ENCODE results near the gene GRIK5. TPM values are rescaled to one million over a fixed set of nuclear protein-coding genes. Genes with fewer than 3 reads are reported as not detected.
"Not testable (repeated sequence)": the region's sequence is repeated elsewhere in the genome, so short reads cannot be mapped to it uniquely, and the experiment has no call there.

The GRIK5 gene
- total and polyA plus RNA-seq, 3 experiments from 2014 or later: 0.31 to 0.39 TPM; not detected in 1

DNA sequence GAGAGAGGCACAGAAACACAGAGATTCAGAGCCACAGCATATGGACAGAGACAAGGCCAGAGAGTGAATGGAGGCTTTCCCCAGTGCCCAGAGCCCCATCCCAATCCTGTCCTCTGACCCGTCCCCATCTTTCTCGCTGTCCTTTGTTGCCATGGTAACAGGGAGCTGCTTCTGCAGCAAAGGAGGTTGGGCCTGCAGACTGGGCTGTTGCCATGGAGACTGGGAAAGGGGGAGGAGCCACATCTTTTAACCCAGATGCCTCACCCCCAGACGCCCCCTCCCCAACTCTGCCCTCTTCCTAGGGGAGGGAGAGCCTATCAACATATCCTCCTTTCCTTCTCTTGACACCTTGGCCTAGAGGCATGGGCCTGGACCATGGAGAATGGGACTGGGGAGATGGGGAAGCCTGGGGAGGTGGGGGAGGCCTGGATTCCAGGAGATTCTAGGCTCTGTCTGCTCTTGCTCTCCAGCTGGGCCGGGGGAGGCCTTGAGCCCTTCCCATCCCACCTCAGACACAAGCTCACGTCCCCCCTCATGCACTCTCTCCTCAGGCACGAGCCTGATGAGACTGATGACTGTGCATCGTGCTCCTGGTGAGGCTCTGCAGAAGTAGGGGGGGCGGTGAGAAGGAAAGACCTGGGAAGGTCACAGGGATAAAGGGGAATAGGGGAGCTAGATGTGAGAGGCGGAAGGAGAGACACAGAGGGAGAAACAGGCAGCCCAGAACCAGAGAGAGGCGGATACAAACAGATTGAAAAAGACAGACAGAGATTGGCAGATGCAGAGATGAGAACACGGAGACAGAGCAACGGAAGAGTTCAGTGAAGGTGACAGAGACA, 73.8 kb downstream of the GRIK5 start:
- no peak for DNase-seq
- H3K27me3 Mint-ChIP-seq: peaks cover 42 to 57% of the 10 kb centered on the region in 2 donors
- Histone ChIP-seq H3K27me3 (ENCODE audit: insufficient read depth, low read length, poor library complexity, severe bottlenecking) (peaks cover 45% of the 10 kb centered on the region), H3K4me1 (ENCODE audit: insufficient read depth, low read length) (peaks cover 22% of the 10 kb centered on the region), H3K36me3 (ENCODE audit: insufficient read depth, low read length) (no peaks in the 10 kb centered on the region), H3K27ac (ENCODE audit: low read depth, low read length) (no peak overlapping the region), H3K9me3 (ENCODE audit: low read length) (no peaks in the 10 kb centered on the region), H3K4me3 (ENCODE audit: low read length) (no peak overlapping the region)
- peak overlapping the region in 2 of 8 donors; percentile 44 to 70 for H3K27ac Mint-ChIP-seq
- H3K36me3 Mint-ChIP-seq: no peaks in the 10 kb centered on the region
- POLR2A ChIA-PET: interaction anchor here (0.6 kb wide), 1 partner anchor 17 kb away, joined by 4 read pairs; no protein-coding TSS in a partner anchor
- peaks cover 39 to 48% (median 40%) of the 10 kb centered on the region in 3 donors for H3K4me1 Mint-ChIP-seq
- no peaks in the 10 kb centered on the region for H3K9me3 Mint-ChIP-seq
- CTCF ChIA-PET: no interaction called here
- peak overlapping the region in 6 of 7 donors; percentile 3 to 88 (median 46) for H3K4me3 Mint-ChIP-seq

DNA sequence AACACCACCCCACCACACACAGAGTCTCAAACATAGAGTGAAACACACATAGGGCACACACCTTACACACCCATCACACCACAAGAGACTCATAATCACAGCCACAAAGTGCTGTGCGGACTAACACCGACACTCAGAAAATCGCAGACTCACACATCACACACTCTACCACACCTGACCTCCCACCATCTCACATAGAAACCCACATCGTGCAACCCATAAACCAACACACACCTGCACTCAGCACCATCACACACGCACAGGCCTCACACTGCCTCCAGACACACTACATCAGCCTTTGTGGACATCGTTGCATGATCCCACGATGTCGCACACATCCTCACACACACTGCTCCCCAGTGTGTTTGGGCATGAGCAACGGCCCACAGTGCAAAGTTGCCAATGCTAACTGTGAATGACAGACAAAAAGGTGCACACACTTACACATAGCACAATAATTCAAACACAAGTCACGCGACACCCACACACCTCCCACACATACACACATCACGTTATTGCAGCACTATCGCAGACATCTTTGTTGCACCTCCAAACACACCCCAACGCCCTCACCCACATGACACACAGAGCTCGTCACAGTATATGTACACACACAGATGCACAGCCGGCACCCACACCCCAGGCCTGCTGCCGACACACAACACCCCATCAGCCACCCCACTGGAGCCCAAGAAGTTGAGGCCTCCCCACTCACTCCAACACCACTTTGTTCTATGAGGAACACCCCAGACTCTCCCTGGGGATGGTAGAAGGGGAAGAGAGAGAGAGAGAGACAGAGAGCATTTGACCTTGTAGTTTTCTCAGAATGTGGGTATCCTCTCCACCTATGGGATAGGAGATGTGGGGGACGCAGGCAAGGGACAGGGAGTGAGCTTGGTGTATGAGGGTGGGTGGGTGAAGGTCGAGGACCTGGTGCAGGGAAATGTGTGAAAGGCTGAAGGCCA, 74.7 kb downstream of the GRIK5 start:
- Histone ChIP-seq H3K9me3 (ENCODE audit: low read length) (no peaks in the 10 kb centered on the region), H3K27ac (ENCODE audit: low read depth, low read length) (no peak overlapping the region), H3K4me1 (ENCODE audit: insufficient read depth, low read length) (peaks cover 22% of the 10 kb centered on the region), H3K4me3 (ENCODE audit: low read length) (no peak overlapping the region), H3K36me3 (ENCODE audit: insufficient read depth, low read length) (no peaks in the 10 kb centered on the region), H3K27me3 (ENCODE audit: insufficient read depth, low read length, poor library complexity, severe bottlenecking) (peaks cover 40% of the 10 kb centered on the region)
- no peak for DNase-seq
- ChIA-PET POLR2A (interaction anchor here (0.6 kb wide), 1 partner anchor 16 kb away, joined by 4 read pairs; no protein-coding TSS in a partner anchor), CTCF (no interaction called here)
- H3K27me3 Mint-ChIP-seq: peaks cover 37 to 48% of the 10 kb centered on the region in 2 donors
- H3K4me1 Mint-ChIP-seq: peaks cover 39 to 48% (median 40%) of the 10 kb centered on the region in 3 donors
- H3K36me3 Mint-ChIP-seq: no peaks in the 10 kb centered on the region
- H3K9me3 Mint-ChIP-seq: no peaks in the 10 kb centered on the region
- H3K4me3 Mint-ChIP-seq: peak overlapping the region; percentile 59 to 88 (median 79)
- peak overlapping the region in 7 of 8 donors; percentile 22 to 91 (median 63) for H3K27ac Mint-ChIP-seq

DNA sequence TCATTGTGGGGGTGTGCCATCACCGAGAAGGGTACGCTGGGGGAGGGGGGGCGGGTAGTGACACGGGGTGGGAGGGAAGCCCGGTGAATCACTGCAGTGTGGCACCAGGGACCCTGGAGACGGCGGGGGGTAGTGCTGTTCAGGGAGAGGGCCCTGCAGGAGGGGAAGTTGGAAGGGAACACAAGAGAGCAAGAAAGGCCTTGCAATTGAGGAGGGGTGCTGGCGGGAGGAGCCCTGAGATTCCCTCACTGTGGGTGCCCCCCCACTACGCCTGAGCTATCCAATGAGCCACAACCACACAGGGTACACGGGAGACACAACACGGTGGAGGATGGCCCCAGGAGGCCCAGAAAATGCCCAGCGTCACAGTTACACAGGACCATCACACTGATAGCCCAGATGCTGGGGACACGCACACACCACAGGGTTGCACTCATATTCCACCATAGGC, 75.5 kb downstream of the GRIK5 start:
- CTCF ChIA-PET: no interaction called here
- peak overlapping the region; percentile 59 to 88 (median 79) for H3K4me3 Mint-ChIP-seq
- no peak for DNase-seq

DNA sequence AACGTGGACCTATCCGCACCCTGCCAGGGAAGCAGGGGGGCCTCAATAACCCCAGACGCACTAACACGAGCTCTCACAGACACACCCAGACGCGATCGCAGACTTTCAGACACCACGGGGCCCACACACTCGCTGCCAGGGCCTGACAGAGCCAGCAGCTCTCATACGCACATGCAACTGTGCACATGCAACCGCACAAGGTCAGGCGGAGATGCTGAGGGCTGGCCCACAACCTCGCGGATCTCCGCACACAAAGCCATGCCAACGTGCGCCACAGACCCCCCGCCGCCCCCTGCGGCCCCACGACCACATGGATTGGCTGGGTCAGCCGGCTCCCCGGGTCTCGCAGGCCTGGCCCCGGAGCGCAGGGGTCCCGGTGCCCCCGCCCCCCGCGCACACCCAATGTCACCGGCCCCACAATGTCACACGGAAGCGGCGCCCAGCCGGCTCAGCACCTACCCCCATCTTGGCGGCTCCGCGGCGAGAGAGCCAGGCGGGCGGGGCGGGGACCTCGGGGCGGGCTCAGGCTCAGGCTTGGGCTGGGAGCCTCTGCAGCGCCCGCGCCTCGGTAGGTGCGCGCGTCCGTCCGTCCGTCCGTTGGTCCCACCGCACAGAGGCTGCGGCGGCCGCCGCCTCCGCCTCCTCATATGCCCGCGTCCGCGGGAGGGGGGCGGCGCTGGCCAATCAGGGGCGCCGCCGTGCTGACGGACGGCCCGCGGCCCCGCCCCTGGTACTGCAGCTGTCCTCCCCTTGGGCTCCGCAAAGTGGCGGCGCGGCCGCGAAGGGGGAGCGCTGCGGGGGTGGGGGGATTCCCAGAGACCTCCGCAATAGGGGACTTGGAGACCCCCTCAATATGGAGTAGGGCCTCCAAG, 76.2 kb downstream of the GRIK5 start, which contains the start of gene ATP1A3:
TSS of gene ATP1A3 (minus strand) at position 619 of the 872 bp plus-strand sequence. CDS start at position 465, 154 bp downstream.
- ChIA-PET CTCF (no interaction called here), POLR2A (no interaction called here)
- Mint-ChIP-seq H3K27ac (peak within 1 kb of the TSS in 7 of 8 donors; percentile 32 to 99 (median 93)), H3K9me3 (no peaks in the 10 kb centered on the region), H3K4me1 (peaks cover 36 to 43% (median 40%) of the 10 kb centered on the region in 3 donors), H3K4me3 (peak within 1 kb of the TSS; percentile 77 to 96 (median 88)), H3K36me3 (no peaks in the 10 kb centered on the region), H3K27me3 (peaks cover 25 to 36% of the 10 kb centered on the region in 2 donors)
- Histone ChIP-seq H3K27me3 (ENCODE audit: insufficient read depth, low read length, poor library complexity, severe bottlenecking) (peaks cover 29% of the 10 kb centered on the region), H3K4me1 (ENCODE audit: insufficient read depth, low read length) (peaks cover 22% of the 10 kb centered on the region), H3K27ac (ENCODE audit: low read depth, low read length) (no peak within 1 kb of the TSS), H3K4me3 (ENCODE audit: low read length) (peak within 1 kb of the TSS; percentile 60), H3K36me3 (ENCODE audit: insufficient read depth, low read length) (no peaks in the 10 kb centered on the region), H3K9me3 (ENCODE audit: low read length) (no peaks in the 10 kb centered on the region)
- DNase-seq: peak; percentile 49 to 73 (median 61)

More for the DNA sequence above, 75.5 kb downstream of the GRIK5 start:
- Histone ChIP-seq H3K27me3 (ENCODE audit: insufficient read depth, low read length, poor library complexity, severe bottlenecking) (peaks cover 33% of the 10 kb centered on the region), H3K36me3 (ENCODE audit: insufficient read depth, low read length) (no peaks in the 10 kb centered on the region), H3K9me3 (ENCODE audit: low read length) (no peaks in the 10 kb centered on the region), H3K27ac (ENCODE audit: low read depth, low read length) (no peak overlapping the region), H3K4me3 (ENCODE audit: low read length) (peak overlapping the region; percentile 60), H3K4me1 (ENCODE audit: insufficient read depth, low read length) (peaks cover 22% of the 10 kb centered on the region)
- Mint-ChIP-seq H3K4me1 (peaks cover 39 to 47% (median 40%) of the 10 kb centered on the region in 3 donors), H3K27me3 (peaks cover 30 to 41% of the 10 kb centered on the region in 2 donors), H3K9me3 (no peaks in the 10 kb centered on the region), H3K36me3 (no peaks in the 10 kb centered on the region), H3K27ac (peak overlapping the region in 4 of 8 donors; percentile 27 to 91 (median 45))
- POLR2A ChIA-PET: no interaction called here

DNA sequence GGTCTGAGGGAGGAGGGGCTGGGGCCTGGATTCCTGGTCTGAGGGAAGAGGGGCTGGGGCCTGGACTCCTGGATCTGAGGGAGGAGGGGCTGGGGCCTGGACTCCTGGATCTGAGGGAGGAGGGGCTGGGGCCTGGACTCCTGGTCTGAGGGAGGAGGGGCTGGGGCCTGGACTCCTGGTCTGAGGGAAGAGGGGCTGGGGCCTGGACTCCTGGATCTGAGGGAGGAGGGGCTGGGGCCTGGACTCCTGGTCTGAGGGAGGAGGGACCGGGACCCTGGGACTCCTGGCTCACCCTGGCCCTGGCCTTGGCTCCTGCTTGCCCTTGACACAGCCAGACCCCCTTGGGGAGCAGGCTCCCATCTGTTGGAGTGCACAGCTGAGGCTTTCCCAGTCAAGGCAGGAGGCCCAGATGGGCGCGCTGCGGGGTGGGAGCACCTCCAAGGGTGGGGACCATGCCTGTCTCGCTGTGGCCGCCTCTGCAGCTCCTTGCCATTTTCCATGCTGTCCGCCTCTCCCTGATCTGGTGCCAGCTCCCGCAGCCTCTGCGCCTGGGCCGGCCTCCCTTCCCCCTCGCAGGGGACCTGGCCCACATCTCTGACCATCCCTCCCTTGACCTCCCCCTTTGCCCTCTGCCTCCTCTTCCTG, 78.0 kb downstream of the GRIK5 start:
- H3K9me3 Mint-ChIP-seq; CTCF ChIA-PET; H3K36me3 Mint-ChIP-seq; H3K27ac ChIP-seq (ENCODE audit: low read depth, low read length); H3K9me3 ChIP-seq (ENCODE audit: low read length); POLR2A ChIA-PET; H3K4me3 ChIP-seq (ENCODE audit: low read length); DNase-seq; H3K36me3 ChIP-seq (ENCODE audit: insufficient read depth, low read length): not testable (repeated sequence)
- H3K4me1 Mint-ChIP-seq: peaks cover 28 to 30% (median 30%) of the 10 kb centered on the region in 3 donors
- peak overlapping the region in 5 of 7 donors; percentile 57 to 74 (median 61) for H3K4me3 Mint-ChIP-seq
- peaks cover 15 to 23% of the 10 kb centered on the region in 2 donors for H3K27me3 Mint-ChIP-seq
- Histone ChIP-seq H3K27me3 (ENCODE audit: insufficient read depth, low read length, poor library complexity, severe bottlenecking) (peaks cover 20% of the 10 kb centered on the region), H3K4me1 (ENCODE audit: insufficient read depth, low read length) (peaks cover 11% of the 10 kb centered on the region)
- peak overlapping the region in 2 of 8 donors; percentile 44 to 55 for H3K27ac Mint-ChIP-seq

DNA sequence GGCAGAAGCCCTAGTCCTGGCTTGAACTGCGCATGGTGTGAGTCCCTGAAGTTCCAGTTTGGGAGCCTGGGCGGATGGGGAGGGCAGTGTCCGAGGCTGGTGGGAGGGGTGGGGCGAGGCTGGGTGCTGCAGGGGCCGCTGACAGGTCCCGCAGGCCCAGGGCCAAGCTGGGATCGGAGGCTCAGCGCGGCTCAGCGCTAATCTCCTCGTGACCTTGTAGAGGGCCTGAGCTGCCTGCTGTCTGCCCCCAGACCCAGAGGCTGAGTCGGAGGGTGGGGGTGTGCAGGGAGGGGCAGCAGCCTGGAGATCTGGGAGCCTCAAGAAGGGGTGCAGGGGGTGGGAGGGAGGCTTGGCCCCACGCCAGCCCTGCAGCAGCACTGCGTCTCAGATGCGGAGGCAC, 79.0 kb downstream of the GRIK5 start:
- H3K27ac Mint-ChIP-seq: no peak overlapping the region
- no peaks in the 10 kb centered on the region for H3K9me3 Mint-ChIP-seq
- H3K4me1 ChIP-seq (ENCODE audit: insufficient read depth, low read length): peaks cover 11% of the 10 kb centered on the region
- H3K27me3 ChIP-seq (ENCODE audit: insufficient read depth, low read length, poor library complexity, severe bottlenecking): peaks cover 13% of the 10 kb centered on the region
- no peak overlapping the region for H3K27ac ChIP-seq (ENCODE audit: low read depth, low read length)
- no peak for DNase-seq
- ChIA-PET POLR2A (no interaction called here), CTCF (no interaction called here)
- no peak overlapping the region for H3K4me3 Mint-ChIP-seq
- peaks cover 22 to 24% (median 22%) of the 10 kb centered on the region in 3 donors for H3K4me1 Mint-ChIP-seq
- no peaks in the 10 kb centered on the region for H3K36me3 ChIP-seq (ENCODE audit: insufficient read depth, low read length)
- H3K4me3 ChIP-seq (ENCODE audit: low read length): no peak overlapping the region
- no peaks in the 10 kb centered on the region for H3K9me3 ChIP-seq (ENCODE audit: low read length)
- H3K36me3 Mint-ChIP-seq: peaks cover 4 to 13% (median 6%) of the 10 kb centered on the region in 3 donors
- H3K27me3 Mint-ChIP-seq: peaks cover 10 to 14% of the 10 kb centered on the region in 2 donors

DNA sequence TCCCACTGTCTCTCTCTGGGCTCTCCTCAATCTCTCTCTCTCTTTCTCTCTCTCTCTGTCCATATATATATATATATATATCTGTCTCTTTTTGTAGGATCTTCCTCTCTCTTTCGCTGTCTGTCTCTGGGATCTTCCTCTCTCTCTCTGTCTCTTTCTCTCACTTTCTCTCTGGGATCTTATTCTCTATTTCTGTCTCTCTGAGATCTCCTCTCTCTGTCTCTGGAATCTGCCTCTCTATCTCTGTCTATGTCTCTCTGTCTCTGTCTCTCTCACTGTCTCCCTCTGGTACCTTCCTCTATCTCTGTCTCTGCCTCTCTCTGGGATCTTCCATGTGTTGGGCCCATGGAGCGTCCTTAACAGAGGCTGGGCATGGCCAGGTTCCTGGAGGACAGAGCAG, 79.4 kb downstream of the GRIK5 start:
- H3K9me3 ChIP-seq (ENCODE audit: low read length): no peaks in the 10 kb centered on the region
- peaks cover 4 to 15% (median 6%) of the 10 kb centered on the region in 3 donors for H3K36me3 Mint-ChIP-seq
- H3K36me3 ChIP-seq (ENCODE audit: insufficient read depth, low read length): no peaks in the 10 kb centered on the region
- no peak overlapping the region for H3K4me3 ChIP-seq (ENCODE audit: low read length)
- no peaks in the 10 kb centered on the region for H3K9me3 Mint-ChIP-seq
- H3K4me3 Mint-ChIP-seq: no peak overlapping the region
- peaks cover 9% of the 10 kb centered on the region for H3K27me3 ChIP-seq (ENCODE audit: insufficient read depth, low read length, poor library complexity, severe bottlenecking)
- H3K27ac ChIP-seq (ENCODE audit: low read depth, low read length): no peak overlapping the region
- ChIA-PET POLR2A (no interaction called here), CTCF (no interaction called here)
- peaks cover 8 to 11% of the 10 kb centered on the region in 2 donors for H3K27me3 Mint-ChIP-seq
- H3K27ac Mint-ChIP-seq: no peak overlapping the region
- DNase-seq: no peak
- H3K4me1 ChIP-seq (ENCODE audit: insufficient read depth, low read length): peaks cover 11% of the 10 kb centered on the region
- peaks cover 21 to 22% (median 22%) of the 10 kb centered on the region in 3 donors for H3K4me1 Mint-ChIP-seq
